ENCODE measurements around the gene UCK2. TPM values are rescaled to one million over a fixed set of nuclear protein-coding genes. Genes with fewer than 3 reads are reported as not detected.

The UCK2 gene
- total RNA-seq, 4 donors from 2014 or later, result 9.0 to 16.3 (median 15.5) TPM

- no peak for TF ChIP-seq CTCF (IDR thresholded peaks at IDR 0.05; ENCODE audit: low read depth)
Measured at GRCh38 chr1:165884009-165884689, 56.7 kb downstream of the UCK2 start.

- no peak for TF ChIP-seq CTCF (IDR thresholded peaks at IDR 0.05; ENCODE audit: low read depth)
Measured at GRCh38 chr1:165884690-165885304, 57.4 kb downstream of the UCK2 start.

- no peak for TF ChIP-seq CTCF (IDR thresholded peaks at IDR 0.05; ENCODE audit: low read depth)
Measured at GRCh38 chr1:165885305-165885694, 57.9 kb downstream of the UCK2 start.

- TF ChIP-seq CTCF (IDR thresholded peaks at IDR 0.05; ENCODE audit: low read depth), result no peak
Measured at GRCh38 chr1:165886193-165886592, 58.8 kb downstream of the UCK2 start.

GRCh38 chr1:165886983-165887382 is 59.6 kb downstream of the UCK2 start:
- no peak for TF ChIP-seq CTCF (IDR thresholded peaks at IDR 0.05; ENCODE audit: low read depth)

- no peak for TF ChIP-seq CTCF (IDR thresholded peaks at IDR 0.05; ENCODE audit: low read depth)
Measured at GRCh38 chr1:165887877-165888551, 60.6 kb downstream of the UCK2 start.

GRCh38 chr1:165888552-165888920 is 61.1 kb downstream of the UCK2 start:
- no peak for TF ChIP-seq CTCF (IDR thresholded peaks at IDR 0.05; ENCODE audit: low read depth)

Data from subcutaneous adipose tissue (tissue), 4 donors.